Measurements from ENCODE around the gene WBP4.
"Not testable (repeated sequence)": the region's sequence is repeated elsewhere in the genome, so short reads cannot be mapped to it uniquely, and the experiment has no call there.

The WBP4 gene

GRCh38 chr13:41042419-41042818 is 18.9 kb upstream of the WBP4 start:
- not testable (repeated sequence) for H3K4me3 ChIP-seq (ENCODE audit: low read length in 2 of 2); H3K27me3 ChIP-seq (ENCODE audit: control insufficient read depth in 2 of 2, insufficient read depth in 2 of 2, low read length in 2 of 2); H3K4me1 ChIP-seq (ENCODE audit: control insufficient read depth in 2 of 2, insufficient read depth in 2 of 2, low read length in 2 of 2); H3K36me3 ChIP-seq (ENCODE audit: control insufficient read depth in 2 of 2, insufficient read depth in 2 of 2, low read length in 2 of 2); H3K9ac ChIP-seq (ENCODE audit: low read depth in 1 of 2, low read length in 2 of 2); H3K27ac ChIP-seq (ENCODE audit: low read depth in 2 of 2, low read length in 2 of 2); H3K9me3 ChIP-seq (ENCODE audit: control insufficient read depth in 2 of 2, low read length in 2 of 2)

- Histone ChIP-seq H3K27me3 (ENCODE audit: control insufficient read depth in 2 of 2, insufficient read depth in 2 of 2, low read length in 2 of 2) (no peaks in the 10 kb centered on the region), H3K27ac (ENCODE audit: low read depth in 2 of 2, low read length in 2 of 2) (no peak overlapping the region), H3K9ac (ENCODE audit: low read depth in 1 of 2, low read length in 2 of 2) (no peak overlapping the region), H3K9me3 (ENCODE audit: control insufficient read depth in 2 of 2, low read length in 2 of 2) (no peaks in the 10 kb centered on the region), H3K36me3 (ENCODE audit: control insufficient read depth in 2 of 2, insufficient read depth in 2 of 2, low read length in 2 of 2) (peaks cover 0 to 2% of the 10 kb centered on the region in 2 donors), H3K4me3 (ENCODE audit: low read length in 2 of 2) (no peak overlapping the region), H3K4me1 (ENCODE audit: control insufficient read depth in 2 of 2, insufficient read depth in 2 of 2, low read length in 2 of 2) (peaks cover under 1 to 7% of the 10 kb centered on the region in 2 donors)
These were observed 12.7 kb upstream of the WBP4 start for GRCh38 chr13:41048640-41049039.

GRCh38 chr13:41049480-41050440 is 11.5 kb upstream of the WBP4 start:
- H3K9me3 ChIP-seq (ENCODE audit: control insufficient read depth in 2 of 2, low read length in 2 of 2) = no peaks in the 10 kb centered on the region
- H3K27ac ChIP-seq (ENCODE audit: low read depth in 2 of 2, low read length in 2 of 2) = no peak overlapping the region
- no peak overlapping the region for H3K9ac ChIP-seq (ENCODE audit: low read depth in 1 of 2, low read length in 2 of 2)
- H3K4me1 ChIP-seq (ENCODE audit: control insufficient read depth in 2 of 2, insufficient read depth in 2 of 2, low read length in 2 of 2) = peaks cover 7 to 18% of the 10 kb centered on the region in 2 donors
- H3K27me3 ChIP-seq (ENCODE audit: control insufficient read depth in 2 of 2, insufficient read depth in 2 of 2, low read length in 2 of 2) = no peaks in the 10 kb centered on the region
- H3K36me3 ChIP-seq (ENCODE audit: control insufficient read depth in 2 of 2, insufficient read depth in 2 of 2, low read length in 2 of 2) = peaks cover 0 to 2% of the 10 kb centered on the region in 2 donors
- H3K4me3 ChIP-seq (ENCODE audit: low read length in 2 of 2) = no peak overlapping the region

DNA sequence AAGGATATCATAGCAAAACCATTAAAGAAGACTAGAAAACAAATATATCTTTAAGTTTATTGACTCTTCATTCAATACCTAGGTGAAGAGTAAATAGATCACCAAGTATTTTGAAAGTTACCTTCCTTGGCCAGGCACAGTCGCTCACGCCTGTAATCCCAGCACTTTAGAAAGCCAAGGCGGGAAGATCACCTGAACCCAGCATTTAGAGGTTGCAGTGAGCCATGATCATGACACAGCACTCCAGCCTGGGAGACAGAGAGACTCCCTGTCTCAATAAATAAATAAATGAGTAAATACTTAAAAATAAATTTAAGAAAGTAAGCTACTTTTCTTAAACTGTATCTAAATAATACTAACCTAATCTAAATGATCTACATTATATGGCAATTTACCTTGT is 8.9 kb upstream of the WBP4 start:
- H3K9me3 ChIP-seq (ENCODE audit: control insufficient read depth in 2 of 2, low read length in 2 of 2) = no peaks in the 10 kb centered on the region
- H3K36me3 ChIP-seq (ENCODE audit: control insufficient read depth in 2 of 2, insufficient read depth in 2 of 2, low read length in 2 of 2) = peaks cover 0 to 2% of the 10 kb centered on the region in 2 donors
- H3K9ac ChIP-seq (ENCODE audit: low read depth in 1 of 2, low read length in 2 of 2) = no peak overlapping the region
- no peaks in the 10 kb centered on the region for H3K27me3 ChIP-seq (ENCODE audit: control insufficient read depth in 2 of 2, insufficient read depth in 2 of 2, low read length in 2 of 2)
- no peak overlapping the region for H3K27ac ChIP-seq (ENCODE audit: low read depth in 2 of 2, low read length in 2 of 2)
- no peak overlapping the region for H3K4me3 ChIP-seq (ENCODE audit: low read length in 2 of 2)
- H3K4me1 ChIP-seq (ENCODE audit: control insufficient read depth in 2 of 2, insufficient read depth in 2 of 2, low read length in 2 of 2) = peaks cover 14 to 32% of the 10 kb centered on the region in 2 donors

- H3K4me1 ChIP-seq (ENCODE audit: control insufficient read depth in 2 of 2, insufficient read depth in 2 of 2, low read length in 2 of 2) = peaks cover 14 to 36% of the 10 kb centered on the region in 2 donors
- no peak overlapping the region for H3K4me3 ChIP-seq (ENCODE audit: low read length in 2 of 2)
- H3K9me3 ChIP-seq (ENCODE audit: control insufficient read depth in 2 of 2, low read length in 2 of 2) = no peaks in the 10 kb centered on the region
- H3K9ac ChIP-seq (ENCODE audit: low read depth in 1 of 2, low read length in 2 of 2) = no peak overlapping the region
- peaks cover 0 to 2% of the 10 kb centered on the region in 2 donors for H3K36me3 ChIP-seq (ENCODE audit: control insufficient read depth in 2 of 2, insufficient read depth in 2 of 2, low read length in 2 of 2)
- peak overlapping the region in 1 of 2 donors; percentile 44 for H3K27ac ChIP-seq (ENCODE audit: low read depth in 2 of 2, low read length in 2 of 2)
- no peaks in the 10 kb centered on the region for H3K27me3 ChIP-seq (ENCODE audit: control insufficient read depth in 2 of 2, insufficient read depth in 2 of 2, low read length in 2 of 2)
These were observed 7.9 kb upstream of the WBP4 start for GRCh38 chr13:41053384-41053826.

DNA sequence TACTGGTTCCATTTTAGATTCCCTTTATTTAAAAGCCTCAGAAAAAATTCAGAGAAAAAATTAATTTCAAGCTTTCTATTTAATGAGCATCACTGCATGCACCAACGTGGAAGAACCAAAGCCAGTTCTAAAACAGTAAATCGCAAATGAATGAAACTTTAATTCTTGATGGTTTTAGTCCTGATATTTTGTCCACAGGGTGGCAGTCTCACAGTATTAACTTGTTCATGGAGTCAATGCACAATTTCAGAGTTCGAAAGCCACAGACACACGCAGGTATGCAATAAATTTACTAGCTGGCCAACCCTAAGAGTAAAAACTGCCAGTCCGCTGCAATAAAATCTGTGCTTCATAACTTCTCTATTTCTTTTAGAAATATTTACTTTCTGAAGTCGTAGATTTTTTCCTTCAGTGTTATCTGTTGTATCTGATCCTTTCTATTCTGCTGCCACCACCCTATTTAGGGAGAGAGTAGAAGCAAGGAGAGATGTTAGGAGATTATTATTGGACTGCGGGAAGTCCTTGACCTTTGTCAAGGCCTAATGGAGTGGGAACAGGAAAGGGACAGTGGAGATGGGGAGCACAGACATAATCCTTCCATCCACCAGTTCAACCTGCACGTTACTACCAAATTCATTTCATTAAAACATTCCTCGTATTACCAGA is 7.0 kb upstream of the WBP4 start:
- Histone ChIP-seq H3K4me1 (ENCODE audit: control insufficient read depth in 2 of 2, insufficient read depth in 2 of 2, low read length in 2 of 2) (peaks cover 16 to 46% of the 10 kb centered on the region in 2 donors), H3K9me3 (ENCODE audit: control insufficient read depth in 2 of 2, low read length in 2 of 2) (no peaks in the 10 kb centered on the region), H3K4me3 (ENCODE audit: low read length in 2 of 2) (no peak overlapping the region), H3K9ac (ENCODE audit: low read depth in 1 of 2, low read length in 2 of 2) (peak overlapping the region in 1 of 2 donors; percentile 24), H3K27me3 (ENCODE audit: control insufficient read depth in 2 of 2, insufficient read depth in 2 of 2, low read length in 2 of 2) (no peaks in the 10 kb centered on the region), H3K27ac (ENCODE audit: low read depth in 2 of 2, low read length in 2 of 2) (peak overlapping the region; percentile 11 to 71), H3K36me3 (ENCODE audit: control insufficient read depth in 2 of 2, insufficient read depth in 2 of 2, low read length in 2 of 2) (peaks cover 0 to 2% of the 10 kb centered on the region in 2 donors)

DNA sequence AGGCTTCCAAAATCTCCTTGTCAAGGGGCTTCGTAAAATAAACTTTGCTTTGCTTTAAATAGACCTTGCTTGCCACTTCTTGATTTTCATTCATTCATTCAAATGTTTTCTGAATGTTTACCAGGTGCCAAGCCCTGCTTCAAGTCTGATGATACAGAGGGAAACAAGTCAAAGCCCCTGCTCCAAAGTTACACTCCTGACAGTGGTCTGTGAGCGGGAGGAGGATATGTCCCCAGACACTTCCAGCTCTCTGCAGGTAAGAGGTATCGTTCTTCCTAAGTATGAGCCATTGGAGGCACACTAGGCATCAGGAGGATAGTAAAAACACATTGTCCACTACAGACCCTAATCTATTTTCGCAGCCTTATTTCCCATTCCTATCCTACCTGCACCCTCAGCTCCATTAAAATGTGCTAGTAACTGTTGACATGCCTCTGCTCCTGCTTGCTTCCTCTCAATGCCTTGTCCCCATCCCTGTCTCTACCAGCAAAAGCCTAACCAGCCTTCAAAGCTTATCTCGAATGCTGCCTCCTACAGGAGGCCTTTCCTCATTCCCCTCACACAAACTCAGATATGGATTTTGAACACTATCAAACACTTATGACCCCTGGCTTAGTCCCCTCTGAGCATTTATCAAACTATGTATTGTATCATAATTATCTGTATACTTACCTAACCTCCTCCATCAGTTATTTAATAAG is 6.2 kb upstream of the WBP4 start:
- Histone ChIP-seq H3K4me3 (ENCODE audit: low read length in 2 of 2) (peak overlapping the region in 1 of 2 donors; percentile 26), H3K9me3 (ENCODE audit: control insufficient read depth in 2 of 2, low read length in 2 of 2) (no peaks in the 10 kb centered on the region), H3K36me3 (ENCODE audit: control insufficient read depth in 2 of 2, insufficient read depth in 2 of 2, low read length in 2 of 2) (peaks cover 0 to 2% of the 10 kb centered on the region in 2 donors), H3K27me3 (ENCODE audit: control insufficient read depth in 2 of 2, insufficient read depth in 2 of 2, low read length in 2 of 2) (no peaks in the 10 kb centered on the region), H3K4me1 (ENCODE audit: control insufficient read depth in 2 of 2, insufficient read depth in 2 of 2, low read length in 2 of 2) (peaks cover 16 to 48% of the 10 kb centered on the region in 2 donors), H3K27ac (ENCODE audit: low read depth in 2 of 2, low read length in 2 of 2) (peak overlapping the region; percentile 11 to 71), H3K9ac (ENCODE audit: low read depth in 1 of 2, low read length in 2 of 2) (no peak overlapping the region)

- Histone ChIP-seq H3K9me3 (ENCODE audit: control insufficient read depth in 2 of 2, low read length in 2 of 2) (no peaks in the 10 kb centered on the region), H3K36me3 (ENCODE audit: control insufficient read depth in 2 of 2, insufficient read depth in 2 of 2, low read length in 2 of 2) (peaks cover 0 to 2% of the 10 kb centered on the region in 2 donors), H3K27me3 (ENCODE audit: control insufficient read depth in 2 of 2, insufficient read depth in 2 of 2, low read length in 2 of 2) (no peaks in the 10 kb centered on the region), H3K9ac (ENCODE audit: low read depth in 1 of 2, low read length in 2 of 2) (no peak overlapping the region), H3K4me3 (ENCODE audit: low read length in 2 of 2) (no peak overlapping the region), H3K27ac (ENCODE audit: low read depth in 2 of 2, low read length in 2 of 2) (peak overlapping the region in 1 of 2 donors; percentile 41), H3K4me1 (ENCODE audit: control insufficient read depth in 2 of 2, insufficient read depth in 2 of 2, low read length in 2 of 2) (peaks cover 16 to 48% of the 10 kb centered on the region in 2 donors)
These were observed 5.1 kb upstream of the WBP4 start for GRCh38 chr13:41056194-41056593.

DNA sequence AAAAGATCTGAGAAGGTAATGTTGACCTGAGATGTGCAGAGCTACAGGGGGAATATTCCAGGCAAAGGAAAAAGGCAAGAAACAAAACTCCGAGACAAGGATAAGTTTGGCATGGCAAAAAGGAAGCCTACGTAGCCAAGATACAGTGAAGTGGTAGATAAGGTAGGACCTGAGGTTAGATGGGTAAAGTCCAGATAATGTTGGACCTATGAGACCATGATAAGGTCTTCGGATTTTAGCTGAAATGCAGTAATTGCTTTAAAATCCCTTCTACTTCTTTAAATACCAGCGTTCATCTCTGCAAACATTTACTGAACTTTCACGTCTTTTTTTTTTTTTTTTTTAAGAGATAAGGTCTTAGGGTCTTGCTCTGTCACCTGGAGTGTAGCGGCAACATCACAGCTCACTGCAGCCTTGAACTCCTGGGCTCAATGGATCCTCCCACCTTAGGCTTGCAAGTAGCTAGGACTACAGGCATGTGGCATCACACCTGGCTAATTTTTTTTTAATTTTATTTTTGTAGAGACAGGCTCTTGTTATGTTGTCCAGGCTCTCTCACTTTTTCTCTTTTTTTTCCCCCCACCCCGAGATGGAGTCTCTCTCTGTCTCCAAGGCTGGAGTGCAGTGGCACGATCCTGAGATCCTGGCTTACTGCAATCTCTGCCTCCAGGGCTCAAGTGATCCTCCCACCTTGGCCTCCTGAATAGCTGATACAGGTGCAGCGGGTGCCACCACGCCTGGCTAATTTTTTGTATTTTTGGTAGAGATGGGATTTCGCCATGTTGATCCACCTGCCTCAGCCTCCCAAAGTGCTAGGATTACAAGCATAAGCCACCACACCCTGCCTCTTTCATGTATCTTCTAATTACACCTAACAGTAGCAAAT is 4.2 kb upstream of the WBP4 start:
- Histone ChIP-seq H3K27ac (ENCODE audit: low read depth in 2 of 2, low read length in 2 of 2) (no peak overlapping the region), H3K4me1 (ENCODE audit: control insufficient read depth in 2 of 2, insufficient read depth in 2 of 2, low read length in 2 of 2) (peaks cover 16 to 48% of the 10 kb centered on the region in 2 donors), H3K9ac (ENCODE audit: low read depth in 1 of 2, low read length in 2 of 2) (no peak overlapping the region)

More for the DNA sequence above, 4.2 kb upstream of the WBP4 start:
- H3K4me3 ChIP-seq (ENCODE audit: low read length in 2 of 2) = no peak overlapping the region
- H3K27me3 ChIP-seq (ENCODE audit: control insufficient read depth in 2 of 2, insufficient read depth in 2 of 2, low read length in 2 of 2) = no peaks in the 10 kb centered on the region
- peaks cover 0 to 2% of the 10 kb centered on the region in 2 donors for H3K36me3 ChIP-seq (ENCODE audit: control insufficient read depth in 2 of 2, insufficient read depth in 2 of 2, low read length in 2 of 2)
- no peaks in the 10 kb centered on the region for H3K9me3 ChIP-seq (ENCODE audit: control insufficient read depth in 2 of 2, low read length in 2 of 2)

Measured in mucosa of rectum (tissue), 2 donors.